MM.1S (cell line): ENCODE measurements around the gene PDGFA.

ENCODE experiments used
- DNase-seq: peaks from one replicate; pipeline ENCODE4 v3.0.0-alpha.2; 2015
- H2AFZ ChIP-seq: fragments of 300-600 bp; sonication (generic); 2 replicates; pipeline ENCODE4 v1.6.0; 2016; ENCODE audit warnings: antibody characterized with exemption, low read length
- H3F3A ChIP-seq: fragments of 300-600 bp; sonication (generic); 2 replicates; pipeline ENCODE4 v1.6.1; 2016; ENCODE audit warnings: mild to moderate bottlenecking, antibody characterized with exemption, low read length, moderate library complexity, mixed read lengths; ENCODE audit not compliant: insufficient read depth
- H3K27ac ChIP-seq: fragments of 300-600 bp; sonication (generic); 2 replicates; pipeline ENCODE4 v1.5.1; 2016; ENCODE audit warnings: mild to moderate bottlenecking, low read length
- H3K27me3 ChIP-seq: fragments of 300-600 bp; sonication (generic); replicated peaks from 2 replicates; pipeline ENCODE4 v1.6.0; 2016; ENCODE audit warnings: low read length; ENCODE audit not compliant: insufficient read depth
- H3K36me3 ChIP-seq: fragments of 300-600 bp; sonication (generic); replicated peaks from 2 replicates; pipeline ENCODE4 v1.6.1; 2016; ENCODE audit warnings: mild to moderate bottlenecking, low read length, mixed read lengths; ENCODE audit not compliant: insufficient read depth
- H3K4me1 ChIP-seq: fragments of 300-600 bp; sonication (generic); 2 replicates; pipeline ENCODE4 v1.6.1; 2016; ENCODE audit warnings: low read length, mixed read lengths
- H3K4me2 ChIP-seq: fragments of 300-600 bp; sonication (generic); 2 replicates; pipeline ENCODE4 v1.6.0; 2016; ENCODE audit warnings: low read depth, low read length
- H3K4me3 ChIP-seq: fragments of 300-600 bp; sonication (generic); 2 replicates; pipeline ENCODE4 v1.5.1; 2016; ENCODE audit warnings: low read length, mixed read lengths
- H3K79me2 ChIP-seq: fragments of 300-600 bp; sonication (generic); 2 replicates; pipeline ENCODE4 v1.6.1; 2016; ENCODE audit warnings: mixed run types, low read length, mixed read lengths
- H3K9ac ChIP-seq: fragments of 300-600 bp; sonication (generic); 2 replicates; pipeline ENCODE4 v1.6.1; 2016; ENCODE audit warnings: low read length, mixed read lengths
- H3K9me2 ChIP-seq: fragments of 300-600 bp; sonication (generic); replicated peaks from 2 replicates; pipeline ENCODE4 v1.6.1; 2016; ENCODE audit warnings: mild to moderate bottlenecking, low read length, mixed read lengths; ENCODE audit not compliant: insufficient read depth
- H3K9me3 ChIP-seq: fragments of 300-600 bp; sonication (generic); replicated peaks from 2 replicates; pipeline ENCODE4 v1.6.1; 2016; ENCODE audit warnings: mild to moderate bottlenecking, low read length, mixed read lengths; ENCODE audit not compliant: insufficient read depth
- H4K20me1 ChIP-seq: fragments of 300-600 bp; sonication (generic); 2 replicates; pipeline ENCODE4 v1.6.1; 2016; ENCODE audit warnings: mild to moderate bottlenecking, low read length, moderate library complexity, mixed read lengths; ENCODE audit not compliant: insufficient read depth
- EZH2 ChIP-seq: fragments of 300-600 bp; sonication (generic); optimal IDR thresholded peaks from 2 replicates; pipeline ENCODE3; 2017; ENCODE audit warnings: low read depth, mild to moderate bottlenecking, antibody characterized with exemption, low read length, mixed read lengths
- EZH2phosphoT487 ChIP-seq: fragments of 300-600 bp; sonication (generic); IDR thresholded peaks from 2 replicates; pipeline ENCODE4 v1.6.1; 2018; ENCODE audit warnings: antibody characterized with exemption, low read length
- TF ChIP-seq, protein P1 (sequence below): fragments of 300-600 bp; sonication (generic); IDR thresholded peaks from 2 replicates; pipeline ENCODE4 v1.5.1; 2016; ENCODE audit warnings: antibody characterized with exemption, low read length, mixed read lengths

PDGFA gene

DNA sequence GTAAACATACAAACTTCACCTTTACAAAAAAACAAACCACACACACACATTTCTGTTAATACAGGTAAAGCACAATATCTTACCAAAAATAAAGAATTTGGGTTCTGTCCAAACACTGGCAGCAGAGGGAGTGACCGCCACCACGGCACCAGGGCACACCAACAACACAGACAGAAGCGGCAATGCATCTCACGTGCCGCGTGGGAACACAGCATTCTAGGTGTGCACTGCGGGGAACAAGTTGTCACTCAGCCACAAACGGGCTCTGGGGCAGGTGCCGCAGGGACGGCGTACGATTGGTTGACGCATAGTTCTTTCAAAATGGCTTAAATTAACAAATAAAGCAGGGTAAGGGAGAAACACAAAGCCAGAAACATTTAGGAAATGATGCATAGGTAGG is 22.3 kb downstream of the PDGFA start:
- TF ChIP-seq EZH2phosphoT487 (no peak), EZH2 (no peak)
- TF ChIP-seq, protein P1, sequence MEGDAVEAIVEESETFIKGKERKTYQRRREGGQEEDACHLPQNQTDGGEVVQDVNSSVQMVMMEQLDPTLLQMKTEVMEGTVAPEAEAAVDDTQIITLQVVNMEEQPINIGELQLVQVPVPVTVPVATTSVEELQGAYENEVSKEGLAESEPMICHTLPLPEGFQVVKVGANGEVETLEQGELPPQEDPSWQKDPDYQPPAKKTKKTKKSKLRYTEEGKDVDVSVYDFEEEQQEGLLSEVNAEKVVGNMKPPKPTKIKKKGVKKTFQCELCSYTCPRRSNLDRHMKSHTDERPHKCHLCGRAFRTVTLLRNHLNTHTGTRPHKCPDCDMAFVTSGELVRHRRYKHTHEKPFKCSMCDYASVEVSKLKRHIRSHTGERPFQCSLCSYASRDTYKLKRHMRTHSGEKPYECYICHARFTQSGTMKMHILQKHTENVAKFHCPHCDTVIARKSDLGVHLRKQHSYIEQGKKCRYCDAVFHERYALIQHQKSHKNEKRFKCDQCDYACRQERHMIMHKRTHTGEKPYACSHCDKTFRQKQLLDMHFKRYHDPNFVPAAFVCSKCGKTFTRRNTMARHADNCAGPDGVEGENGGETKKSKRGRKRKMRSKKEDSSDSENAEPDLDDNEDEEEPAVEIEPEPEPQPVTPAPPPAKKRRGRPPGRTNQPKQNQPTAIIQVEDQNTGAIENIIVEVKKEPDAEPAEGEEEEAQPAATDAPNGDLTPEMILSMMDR: no peak
- no peak overlapping the region for H3K4me3 ChIP-seq
- no peaks in the 10 kb centered on the region for H3K9me3 ChIP-seq
- no peaks in the 10 kb centered on the region for H4K20me1 ChIP-seq
- H3K9me2 ChIP-seq: no peaks in the 10 kb centered on the region
- H3K27me3 ChIP-seq: no peaks in the 10 kb centered on the region
- no peak overlapping the region for H3K9ac ChIP-seq
- no peaks in the 10 kb centered on the region for H3K36me3 ChIP-seq
- H3K4me2 ChIP-seq: no peak overlapping the region
- H2AFZ ChIP-seq: no peak overlapping the region
- H3K27ac ChIP-seq: no peak overlapping the region
- no peaks in the 10 kb centered on the region for H3F3A ChIP-seq
- DNase-seq: no peak
- H3K4me1 ChIP-seq: no peaks in the 10 kb centered on the region
- H3K79me2 ChIP-seq: no peaks in the 10 kb centered on the region

DNA sequence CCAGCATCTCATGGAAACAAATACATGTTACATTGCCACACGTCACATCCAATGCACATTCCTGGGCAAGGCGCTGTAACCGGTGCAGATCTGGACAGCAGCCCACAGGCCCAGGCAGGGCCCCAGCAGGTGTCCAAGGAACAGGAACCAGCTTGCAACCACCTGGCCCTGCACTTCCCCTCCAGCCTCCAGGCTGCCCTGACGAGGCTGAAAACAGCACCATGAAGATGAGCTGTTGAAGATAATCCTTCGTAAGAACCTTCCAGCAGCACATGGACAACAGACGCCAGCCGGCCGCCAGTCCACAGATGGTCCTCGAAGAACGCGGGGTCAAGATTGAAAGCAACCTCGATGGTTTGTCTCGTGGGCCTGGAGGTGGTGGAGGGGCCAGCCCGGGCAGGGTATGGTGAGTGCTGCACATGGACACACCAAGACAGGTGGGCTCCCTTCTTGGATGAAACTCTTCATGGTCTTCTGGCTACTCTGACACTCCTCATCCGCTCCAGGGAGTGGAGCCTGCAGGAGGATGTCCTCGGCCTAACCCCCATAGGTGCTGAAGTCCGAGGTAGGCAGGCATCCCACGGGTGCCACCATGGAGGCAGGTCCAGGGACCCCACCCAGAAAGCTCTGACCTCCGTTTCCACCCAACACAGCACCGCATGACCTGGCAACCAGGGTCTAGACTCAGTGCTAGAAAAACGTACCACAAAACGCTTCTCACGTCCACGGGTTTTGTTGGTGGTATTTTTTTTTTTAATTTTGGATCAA is 22.9 kb downstream of the PDGFA start:
- Histone ChIP-seq H3K9me3 (no peaks in the 10 kb centered on the region), H3F3A (no peaks in the 10 kb centered on the region), H3K9me2 (no peaks in the 10 kb centered on the region), H3K36me3 (no peaks in the 10 kb centered on the region), H3K4me2 (no peak overlapping the region), H3K9ac (no peak overlapping the region), H3K79me2 (no peaks in the 10 kb centered on the region), H3K27ac (no peak overlapping the region), H3K4me1 (no peaks in the 10 kb centered on the region), H4K20me1 (no peaks in the 10 kb centered on the region), H2AFZ (no peak overlapping the region), H3K27me3 (no peaks in the 10 kb centered on the region), H3K4me3 (no peak overlapping the region)
- no peak for DNase-seq
- no peak for TF ChIP-seq EZH2phosphoT487
- TF ChIP-seq EZH2: no peak
- TF ChIP-seq, protein P1: no peak

DNA sequence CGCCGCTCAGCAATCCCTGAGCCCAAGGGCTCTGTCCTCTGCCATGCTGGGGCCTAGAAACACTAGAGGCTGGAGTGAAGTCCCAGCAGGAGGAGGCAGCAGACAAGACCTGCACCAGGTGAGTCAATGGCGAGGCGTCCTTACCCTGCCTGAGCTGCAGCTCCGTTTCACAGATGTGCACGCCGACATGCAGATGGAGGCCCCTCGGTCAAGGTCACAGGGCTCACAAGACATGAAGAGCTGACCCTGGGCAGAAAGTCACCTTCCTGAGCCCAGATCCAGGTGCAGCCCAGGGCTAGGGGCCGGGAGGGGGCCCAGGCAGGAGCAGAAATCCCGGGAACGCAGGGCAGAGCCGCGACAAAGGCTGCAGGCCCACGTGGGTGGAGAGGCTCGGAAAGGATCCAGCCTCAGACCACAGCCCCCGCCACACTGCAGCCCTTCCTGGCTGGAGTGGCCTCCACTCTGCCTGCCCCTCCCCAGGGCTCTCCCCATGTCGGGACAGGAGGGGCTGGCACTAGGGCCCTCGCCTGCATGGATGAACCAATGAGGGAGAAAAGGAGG is 23.8 kb downstream of the PDGFA start:
- Histone ChIP-seq H3K9me2 (no peaks in the 10 kb centered on the region), H3K9ac (no peak overlapping the region), H3F3A (no peaks in the 10 kb centered on the region), H3K27ac (no peak overlapping the region), H2AFZ (no peak overlapping the region), H3K4me3 (no peak overlapping the region), H3K4me1 (no peaks in the 10 kb centered on the region), H3K9me3 (no peaks in the 10 kb centered on the region), H3K27me3 (no peaks in the 10 kb centered on the region), H4K20me1 (no peaks in the 10 kb centered on the region), H3K79me2 (no peaks in the 10 kb centered on the region), H3K4me2 (no peak overlapping the region), H3K36me3 (no peaks in the 10 kb centered on the region)
- no peak for DNase-seq
- TF ChIP-seq, protein P1: no peak
- TF ChIP-seq EZH2: no peak
- no peak for TF ChIP-seq EZH2phosphoT487
